ENCODE measurements around the gene ZNF783.

Gene ZNF783

DNA sequence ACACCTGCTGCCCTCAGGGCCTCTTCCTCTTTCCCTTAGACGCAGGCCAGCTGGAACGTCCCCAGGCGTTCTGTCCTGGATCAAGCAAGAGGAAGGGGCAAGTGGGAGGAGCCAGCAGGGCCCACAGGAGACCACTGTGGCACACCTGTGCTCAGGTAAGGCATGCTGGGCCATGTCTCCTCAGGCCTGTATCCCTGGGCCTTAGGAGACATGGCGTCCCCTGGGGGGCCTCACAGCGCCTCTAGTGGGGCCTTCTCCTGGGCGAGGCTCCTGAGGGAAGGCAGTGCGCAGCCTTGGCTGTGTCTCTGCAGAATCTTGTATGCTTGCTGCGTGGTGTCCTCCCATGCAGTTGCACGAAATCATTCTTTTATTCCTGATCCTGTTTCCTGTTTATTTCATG is 31.3 kb downstream of the ZNF783 start:
- TF ChIP-seq, protein P1, sequence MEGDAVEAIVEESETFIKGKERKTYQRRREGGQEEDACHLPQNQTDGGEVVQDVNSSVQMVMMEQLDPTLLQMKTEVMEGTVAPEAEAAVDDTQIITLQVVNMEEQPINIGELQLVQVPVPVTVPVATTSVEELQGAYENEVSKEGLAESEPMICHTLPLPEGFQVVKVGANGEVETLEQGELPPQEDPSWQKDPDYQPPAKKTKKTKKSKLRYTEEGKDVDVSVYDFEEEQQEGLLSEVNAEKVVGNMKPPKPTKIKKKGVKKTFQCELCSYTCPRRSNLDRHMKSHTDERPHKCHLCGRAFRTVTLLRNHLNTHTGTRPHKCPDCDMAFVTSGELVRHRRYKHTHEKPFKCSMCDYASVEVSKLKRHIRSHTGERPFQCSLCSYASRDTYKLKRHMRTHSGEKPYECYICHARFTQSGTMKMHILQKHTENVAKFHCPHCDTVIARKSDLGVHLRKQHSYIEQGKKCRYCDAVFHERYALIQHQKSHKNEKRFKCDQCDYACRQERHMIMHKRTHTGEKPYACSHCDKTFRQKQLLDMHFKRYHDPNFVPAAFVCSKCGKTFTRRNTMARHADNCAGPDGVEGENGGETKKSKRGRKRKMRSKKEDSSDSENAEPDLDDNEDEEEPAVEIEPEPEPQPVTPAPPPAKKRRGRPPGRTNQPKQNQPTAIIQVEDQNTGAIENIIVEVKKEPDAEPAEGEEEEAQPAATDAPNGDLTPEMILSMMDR (conservative IDR thresholded peaks at IDR 0.05; ENCODE audit: low read length), result no peak
- no peak overlapping the region for H3K4me3 ChIP-seq (ENCODE audit: low read length)

DNA sequence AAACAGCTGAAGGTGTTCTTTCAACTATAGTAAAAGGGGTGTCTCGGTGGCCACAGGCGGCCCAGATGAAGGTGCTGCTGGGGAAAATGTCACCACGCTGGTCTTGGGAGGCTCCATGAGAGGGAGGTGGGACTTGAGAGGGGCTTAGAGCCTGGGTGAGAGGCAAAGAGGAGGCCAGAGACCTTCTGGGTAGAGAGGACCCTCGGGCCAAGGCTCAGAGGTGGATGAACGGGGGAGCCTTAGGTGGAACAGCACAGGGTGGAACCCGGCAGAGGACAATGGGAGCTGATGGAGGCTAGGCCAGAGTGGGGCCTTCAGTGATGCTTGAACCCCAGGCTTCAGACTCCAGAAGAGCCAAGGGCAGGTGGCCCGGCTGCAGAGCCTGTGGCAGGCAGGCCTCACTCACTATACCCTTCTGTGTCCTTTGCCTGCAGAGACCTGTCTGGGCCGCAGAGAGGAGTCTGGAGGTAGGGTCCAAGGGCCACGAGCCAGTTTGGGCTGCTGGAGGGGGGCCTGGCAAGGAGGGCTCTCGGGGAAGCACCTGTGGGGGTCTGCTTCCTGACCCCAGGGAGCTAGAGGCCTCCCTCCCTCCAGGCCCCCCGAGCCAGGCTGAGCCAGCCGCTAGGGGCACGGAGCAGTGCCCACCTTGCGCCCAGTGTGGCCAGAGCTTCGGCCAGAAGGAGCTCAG is 32.1 kb downstream of the ZNF783 start:
- H3K4me3 ChIP-seq (ENCODE audit: low read length), result no peak overlapping the region
- TF ChIP-seq, protein P1 (conservative IDR thresholded peaks at IDR 0.05; ENCODE audit: low read length), result no peak
- no peak for DNase-seq (ENCODE audit: low read depth)

More for the DNA sequence above, 31.3 kb downstream of the ZNF783 start:
- no peak for DNase-seq (ENCODE audit: low read depth)

DNA sequence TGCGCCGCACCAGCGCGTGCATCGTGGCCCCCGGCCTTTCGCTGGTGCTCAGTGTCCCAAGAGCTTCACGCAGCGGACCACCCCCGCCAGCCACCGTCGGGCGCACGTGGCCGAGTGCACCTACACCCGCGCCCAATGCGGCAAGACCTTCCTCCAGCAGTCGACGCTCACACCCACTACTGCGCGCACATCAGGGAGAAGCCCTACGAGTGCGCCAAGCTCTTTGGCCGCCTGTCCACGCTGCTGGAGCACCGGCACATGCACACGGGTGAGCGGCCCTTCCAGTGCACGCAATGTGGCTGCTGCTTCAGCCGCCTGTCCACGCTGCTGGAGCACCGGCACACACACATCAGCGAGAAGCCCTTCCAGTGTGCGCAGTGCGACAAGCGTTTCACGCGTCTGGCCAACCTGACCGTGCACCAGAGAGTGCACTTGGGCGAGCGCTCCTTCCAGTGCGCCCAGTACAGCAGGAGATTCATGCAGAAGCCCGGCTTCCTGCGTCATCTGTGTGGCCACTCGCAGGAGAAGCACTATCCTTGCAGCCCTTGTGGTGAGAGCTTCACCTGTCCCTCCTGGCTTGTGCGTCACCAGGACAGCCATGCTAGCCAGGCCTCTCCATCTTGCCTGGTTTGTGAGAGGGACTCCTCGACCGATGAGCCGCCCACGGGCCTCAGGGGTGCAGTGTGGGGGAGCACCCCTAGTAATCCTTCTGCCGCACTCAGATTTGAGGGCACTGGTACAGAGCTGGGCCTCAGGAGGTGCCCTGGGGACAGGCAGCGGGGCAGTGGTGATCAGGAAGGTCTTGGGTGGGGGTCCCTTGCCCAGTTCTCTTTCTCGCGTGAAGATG is 32.9 kb downstream of the ZNF783 start:
- H3K4me3 ChIP-seq (ENCODE audit: low read length), result no peak overlapping the region
- DNase-seq (ENCODE audit: low read depth), result no peak
- TF ChIP-seq, protein P1 (conservative IDR thresholded peaks at IDR 0.05; ENCODE audit: low read length), result no peak

DNA sequence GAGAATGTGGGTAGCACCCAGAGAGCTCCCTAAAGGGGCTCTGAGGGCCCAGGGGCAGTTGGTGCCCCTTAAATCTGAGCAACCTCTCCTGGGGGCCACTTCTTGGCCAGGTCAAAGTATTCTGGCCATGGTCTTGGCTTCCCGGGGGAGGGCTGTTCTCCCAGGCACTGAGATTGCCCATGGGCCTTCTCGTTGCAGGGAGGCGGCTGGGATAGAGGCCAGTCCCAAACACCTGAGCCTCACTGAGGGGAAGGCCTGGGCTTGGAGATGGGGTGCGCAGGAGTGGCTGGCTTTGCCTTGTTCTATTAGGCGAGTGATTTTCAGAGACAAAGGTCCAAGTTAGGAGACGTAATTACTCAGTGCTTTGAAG is 33.5 kb downstream of the ZNF783 start:
- TF ChIP-seq, protein P1 (conservative IDR thresholded peaks at IDR 0.05; ENCODE audit: low read length), result no peak
- no peak overlapping the region for H3K4me3 ChIP-seq (ENCODE audit: low read length)
- DNase-seq (ENCODE audit: low read depth), result no peak

DNA sequence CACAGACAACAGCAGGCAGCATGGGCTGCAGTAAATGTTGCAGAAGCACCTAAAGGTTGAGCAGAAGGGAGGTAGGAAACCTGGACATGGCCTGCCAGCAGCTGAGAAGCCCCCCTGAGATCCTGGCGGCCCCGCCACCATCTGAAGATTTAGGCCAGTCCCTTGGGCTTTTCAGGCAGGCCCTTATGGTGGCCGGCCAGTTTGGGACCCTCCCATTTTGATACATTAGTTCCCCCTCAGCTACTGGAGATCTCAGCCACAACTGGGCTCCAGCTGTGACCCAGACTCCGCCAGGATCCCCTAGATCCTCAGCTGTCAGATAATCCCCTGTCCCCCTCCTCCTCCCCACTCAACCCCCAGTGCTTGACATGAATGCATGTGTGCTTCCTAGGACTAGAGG is 34.4 kb downstream of the ZNF783 start:
- TF ChIP-seq, protein P1 (conservative IDR thresholded peaks at IDR 0.05; ENCODE audit: low read length), result no peak
- H3K4me3 ChIP-seq (ENCODE audit: low read length), result no peak overlapping the region
- DNase-seq (ENCODE audit: low read depth), result no peak

DNA sequence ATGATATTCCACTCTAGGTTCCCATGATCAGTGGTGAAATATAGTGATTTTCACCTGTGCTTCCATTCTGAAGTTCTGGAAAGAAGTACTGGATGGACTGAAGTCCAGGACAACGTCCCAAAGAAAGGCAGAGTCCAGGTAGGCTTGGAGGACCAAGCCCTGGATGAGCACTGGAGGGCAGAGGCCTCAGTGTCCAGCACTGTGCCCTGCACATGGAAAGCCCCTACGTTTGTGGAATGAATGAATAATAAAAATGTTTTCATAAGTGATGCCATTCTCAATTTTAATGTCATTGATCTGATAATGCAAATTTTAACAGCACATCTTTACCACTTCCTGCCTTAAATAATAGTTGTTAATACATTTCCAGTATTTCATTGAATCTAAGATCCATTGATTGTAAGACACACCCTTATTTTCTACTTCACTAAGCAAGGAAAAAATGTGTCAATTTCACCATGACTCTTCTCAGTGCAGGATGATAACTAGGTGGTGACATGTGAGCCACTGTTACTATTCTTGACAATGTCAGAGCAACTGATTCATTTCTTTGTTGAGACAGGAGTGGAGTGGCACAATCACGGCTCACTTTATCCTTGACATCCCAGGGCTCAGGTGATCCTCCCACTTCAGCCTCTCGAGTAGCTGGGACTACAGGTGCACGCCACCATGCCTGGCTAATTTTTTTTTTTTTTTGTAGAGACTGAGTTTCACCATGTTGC is 35.2 kb downstream of the ZNF783 start:
- DNase-seq (ENCODE audit: low read depth), result no peak
- no peak overlapping the region for H3K4me3 ChIP-seq (ENCODE audit: low read length)
- TF ChIP-seq, protein P1 (conservative IDR thresholded peaks at IDR 0.05; ENCODE audit: low read length), result no peak

All from AG10803 (cell line).